HepG2 (cell line): Measurements from ENCODE around the gene LRRC3. TPM values are rescaled to one million over a fixed set of nuclear protein-coding genes. Genes with fewer than 3 reads are reported as not detected.

Experiments used
- CBX5 ChIP-seq: sonication (generic); formaldehyde crosslinking; IDR thresholded peaks from 2 replicates; pipeline ENCODE4 v1.4.0; 2020; ENCODE audit warnings: missing genetic modification reagents, borderline replicate concordance
- CSRNP1 ChIP-seq: sonication (generic); formaldehyde crosslinking; IDR thresholded peaks from 2 replicates; pipeline ENCODE4 v1.8.1; 2023; ENCODE audit warnings: mild to moderate bottlenecking, missing genetic modification reagents
- HDAC2 ChIP-seq: sonication (generic); formaldehyde crosslinking; IDR thresholded peaks from 2 replicates; pipeline ENCODE4 v1.4.0; 2020; ENCODE audit warnings: missing genetic modification reagents
- HOXA7 ChIP-seq: sonication (generic); formaldehyde crosslinking; IDR thresholded peaks from 2 replicates; pipeline ENCODE4 v1.8.1; 2022; ENCODE audit warnings: mild to moderate bottlenecking, missing genetic modification reagents, moderate library complexity
- MAFK ChIP-seq, 2 experiments: IDR thresholded peaks in 1 of 2; conservative IDR thresholded peaks in 1 of 2; 2 replicates each; pipeline ENCODE4 v1.6.1; 2011; ENCODE audit warnings: improper control_type of control experiment in 2 of 2, low read length in 2 of 2
- MNT ChIP-seq: fragments of 450-650 bp; IDR thresholded peaks from 2 replicates; pipeline ENCODE4 v1.6.1; 2016
- NCOA2 ChIP-seq: sonication (generic); formaldehyde crosslinking; IDR thresholded peaks from 2 replicates; pipeline ENCODE4 v1.8.0; 2022; ENCODE audit warnings: inconsistent platforms
- PHF20 ChIP-seq: sonication (generic); formaldehyde crosslinking; IDR thresholded peaks from 2 replicates; pipeline ENCODE4 v1.5.0; 2020; ENCODE audit warnings: mild to moderate bottlenecking, missing genetic modification reagents
- POGK ChIP-seq: sonication (generic); formaldehyde crosslinking; conservative IDR thresholded peaks from 2 replicates; pipeline ENCODE4 v1.8.0; 2022; ENCODE audit warnings: mild to moderate bottlenecking, moderate library complexity, missing genetic modification reagents
- REXO4 ChIP-seq: sonication (generic); formaldehyde crosslinking; IDR thresholded peaks from 2 replicates; pipeline ENCODE4 v1.8.0; 2022; ENCODE audit warnings: missing genetic modification reagents, mild to moderate bottlenecking, borderline replicate concordance
- RFX1 ChIP-seq: fragments of 450-650 bp; IDR thresholded peaks from 2 replicates; pipeline ENCODE4 v1.6.1; 2017
- SNAPC2 ChIP-seq: sonication (generic); formaldehyde crosslinking; IDR thresholded peaks from 2 replicates; pipeline ENCODE4 v1.8.1; 2022; ENCODE audit warnings: mild to moderate bottlenecking, missing genetic modification reagents
- TFDP2 ChIP-seq: sonication (generic); formaldehyde crosslinking; IDR thresholded peaks from 2 replicates; pipeline ENCODE4 v1.4.0; 2020; ENCODE audit warnings: missing genetic modification reagents
- TIGD3 ChIP-seq: sonication (generic); formaldehyde crosslinking; IDR thresholded peaks from 2 replicates; pipeline ENCODE4 v1.5.1; 2020; ENCODE audit warnings: mild to moderate bottlenecking, missing genetic modification reagents, borderline replicate concordance
- ZBTB26 ChIP-seq: IDR thresholded peaks from 2 replicates; pipeline ENCODE4 v1.6.1; 2016; ENCODE audit warnings: missing compliant biosample characterization, missing genetic modification reagents, borderline replicate concordance
- ZNF138 ChIP-seq: sonication (generic); formaldehyde crosslinking; IDR thresholded peaks from 2 replicates; pipeline ENCODE4 v1.5.0; 2020; ENCODE audit warnings: mild to moderate bottlenecking, low read depth, missing genetic modification reagents
- ZNF33B ChIP-seq: sonication (generic); formaldehyde crosslinking; IDR thresholded peaks from 2 replicates; pipeline ENCODE4 v1.5.1; 2020; ENCODE audit warnings: mild to moderate bottlenecking, missing genetic modification reagents
- ZNF619 ChIP-seq: sonication (generic); formaldehyde crosslinking; IDR thresholded peaks from 2 replicates; pipeline ENCODE4 v1.4.0; 2020; ENCODE audit warnings: mild to moderate bottlenecking, missing genetic modification reagents
- ZNF720 ChIP-seq: sonication (generic); formaldehyde crosslinking; IDR thresholded peaks from 2 replicates; pipeline ENCODE4 v1.4.0; 2020; ENCODE audit warnings: missing genetic modification reagents
- ZNF841 ChIP-seq: sonication (generic); formaldehyde crosslinking; IDR thresholded peaks from 2 replicates; pipeline ENCODE4 v1.8.1; 2023; ENCODE audit warnings: missing genetic modification reagents, borderline replicate concordance
- polyA plus RNA-seq, 8 experiments: library from polyadenylated mRNA; depleted of rRNA in 3 of 8; stranded (reverse) in 7 of 8; unstranded in 1 of 8; fragments of >200 nt; fragmentation: Illumina TruSeq in 4 of 8; extraction: Trizol in 4 of 8; gene quantifications; 2 replicates each; pipeline versions ENCODE4 v1.2.1 to v1.2.3, GENCODE V29; 2011 to 2016; ENCODE audit warnings: low read depth in 4 of 8, missing spikeins in 1 of 8, mixed read lengths in 1 of 8; ENCODE audit not compliant: insufficient read depth in 1 of 8
- total RNA-seq, 5 experiments: library from RNA; depleted of rRNA; stranded (reverse); fragments of >200 nt; fragmentation: Illumina TruSeq; extraction: Trizol; gene quantifications; 2 replicates each; pipeline ENCODE4 v1.2.3, GENCODE V29; 2016; ENCODE audit warnings: low read depth in 1 of 5

The LRRC3 gene
- total and polyA plus RNA-seq, 2 of the 13 experiments (the other 11 are each of a cell fraction or from before 2014, with no cell fraction given), result 4.8 to 16.5 TPM

- TF ChIP-seq ZBTB26 (CRISPR knock-in tag) (no peak), PHF20 (no peak), ZNF720 (CRISPR knock-in tag) (no peak), ZNF138 (no peak), CSRNP1 (no peak), HDAC2 (no peak; the same call in 1 of the 2 replicates), POGK (CRISPR knock-in tag) (0 out of 2 replicates have a peak, but pooled peaks have one; percentile 55), CBX5 (CRISPR knock-in tag) (peak; percentile 24; the same call in 1 of the 2 replicates), MAFK (conservative IDR thresholded peaks at IDR 0.05 in 1 of 2, IDR thresholded peaks at IDR 0.05 in 1 of 2; ENCODE audit: low read length in 2 of 2) (no peak), MNT (no peak), ZNF619 (no peak), RFX1 (no peak), HOXA7 (CRISPR knock-in tag) (no peak), TFDP2 (CRISPR knock-in tag) (0 out of 2 replicates have a peak, but pooled peaks have one; percentile 33), ZNF841 (CRISPR knock-in tag) (no peak), REXO4 (CRISPR knock-in tag) (no peak), NCOA2 (no peak), ZNF33B (no peak; the same call in 1 of the 2 replicates), TIGD3 (no peak), SNAPC2 (CRISPR knock-in tag) (no peak)
Observed at GRCh38 chr21:44506279-44507255, 51.3 kb downstream of the LRRC3 start (continued).
